Hepatocyte (in vitro differentiated cells): ENCODE results near the gene CEBPE. TPM values are rescaled to one million over a fixed set of nuclear protein-coding genes. Genes with fewer than 3 reads are reported as not detected.

Source experiments
- DNase-seq: peaks from one replicate; pipeline ENCODE4 v3.0.0-alpha.2; 2016; ENCODE audit warnings: low spot score
- H2AFZ ChIP-seq: fragments of 200-600 bp; sonication (generic); 2 replicates; pipeline ENCODE4 v1.6.0; 2016; ENCODE audit warnings: antibody characterized with exemption, mild to moderate bottlenecking
- H3K27ac ChIP-seq: fragments of 200-600 bp; sonication (generic); 2 replicates; pipeline ENCODE4 v1.5.1; 2016; ENCODE audit warnings: mild to moderate bottlenecking
- H3K27me3 ChIP-seq: fragments of 200-600 bp; sonication (generic); 2 replicates; pipeline ENCODE4 v1.6.1; 2016
- H3K36me3 ChIP-seq: fragments of 200-600 bp; sonication (generic); replicated peaks from 2 replicates; pipeline ENCODE4 v1.5.1; 2016; ENCODE audit warnings: low read depth; ENCODE audit not compliant: insufficient read depth
- H3K4me1 ChIP-seq: fragments of 200-600 bp; sonication (generic); 2 replicates; pipeline ENCODE4 v1.5.1; 2016; ENCODE audit warnings: mild to moderate bottlenecking, moderate library complexity; ENCODE audit not compliant: insufficient read depth
- H3K4me2 ChIP-seq: fragments of 200-600 bp; sonication (generic); 2 replicates; pipeline ENCODE4 v1.6.0; 2016
- H3K4me3 ChIP-seq: fragments of 200-600 bp; sonication (generic); 2 replicates; pipeline ENCODE4 v1.5.1; 2016; ENCODE audit warnings: mild to moderate bottlenecking
- H3K79me2 ChIP-seq: fragments of 200-600 bp; sonication (generic); 2 replicates; pipeline ENCODE4 v1.6.0; 2017; ENCODE audit warnings: mild to moderate bottlenecking
- H3K9me2 ChIP-seq: fragments of 200-600 bp; sonication (generic); replicated peaks from 2 replicates; pipeline ENCODE4 v1.6.0; 2017; ENCODE audit warnings: mild to moderate bottlenecking; ENCODE audit not compliant: insufficient read depth
- H3K9me3 ChIP-seq: fragments of 200-600 bp; sonication (generic); 2 replicates; pipeline ENCODE4 v1.5.1; 2016; ENCODE audit warnings: low read depth, mild to moderate bottlenecking
- H4K20me1 ChIP-seq: fragments of 200-600 bp; sonication (generic); 2 replicates; pipeline ENCODE4 v1.6.0; 2016; ENCODE audit warnings: mild to moderate bottlenecking; ENCODE audit not compliant: insufficient read depth, poor library complexity, severe bottlenecking
- EZH2 ChIP-seq: fragments of 200-600 bp; sonication (generic); IDR thresholded peaks from 2 replicates; pipeline ENCODE4 v1.6.1; 2016; ENCODE audit warnings: antibody characterized with exemption, mild to moderate bottlenecking, borderline replicate concordance
- EZH2phosphoT487 ChIP-seq: fragments of 200-600 bp; sonication (generic); IDR thresholded peaks from one replicate; pipeline ENCODE4 v1.6.1; 2018; ENCODE audit warnings: antibody characterized with exemption, mild to moderate bottlenecking, low read depth, moderate library complexity; ENCODE audit not compliant: unreplicated experiment, severe bottlenecking
- WGBS: methylation state at CpG from one replicate; pipeline ENCODE4 v1.1.6; 2016; ENCODE audit warnings: low lambda C conversion rate; ENCODE audit errors: missing lambda C conversion rate; 5-methylcytosine and 5-hydroxymethylcytosine counted together
- polyA plus RNA-seq: library from polyadenylated mRNA; unstranded; fragments of >200 nt; fragmentation: Nextera tagmentation; extraction: Ambion mirVana; gene quantifications from 2 replicates; pipeline ENCODE4 v1.2.1, GENCODE V29; 2016
- total RNA-seq: library from RNA; depleted of rRNA; stranded (reverse); fragments of >200 nt; gene quantifications from 2 replicates; pipeline ENCODE4 v1.2.3, GENCODE V29; 2014
- TF ChIP-seq, protein P1 (sequence below): fragments of 200-600 bp; sonication (generic); IDR thresholded peaks from 2 replicates; pipeline ENCODE4 v1.5.1; 2016; ENCODE audit warnings: antibody characterized with exemption, mild to moderate bottlenecking; ENCODE audit not compliant: poor library complexity

Gene CEBPE
- total and polyA plus RNA-seq, 2 experiments from 2014 or later: not detected

- WGBS: 56% methylated on average over 2 of the region's 2 CpGs
These were observed 27.4 kb upstream of the CEBPE start for GRCh38 chr14:23146351-23146910.

GRCh38 chr14:23145794-23146350, 26.8 kb upstream of the CEBPE start:
- H3K36me3 ChIP-seq: no peaks in the 10 kb centered on the region
- no peaks in the 10 kb centered on the region for H3K79me2 ChIP-seq
- TF ChIP-seq, protein P1, sequence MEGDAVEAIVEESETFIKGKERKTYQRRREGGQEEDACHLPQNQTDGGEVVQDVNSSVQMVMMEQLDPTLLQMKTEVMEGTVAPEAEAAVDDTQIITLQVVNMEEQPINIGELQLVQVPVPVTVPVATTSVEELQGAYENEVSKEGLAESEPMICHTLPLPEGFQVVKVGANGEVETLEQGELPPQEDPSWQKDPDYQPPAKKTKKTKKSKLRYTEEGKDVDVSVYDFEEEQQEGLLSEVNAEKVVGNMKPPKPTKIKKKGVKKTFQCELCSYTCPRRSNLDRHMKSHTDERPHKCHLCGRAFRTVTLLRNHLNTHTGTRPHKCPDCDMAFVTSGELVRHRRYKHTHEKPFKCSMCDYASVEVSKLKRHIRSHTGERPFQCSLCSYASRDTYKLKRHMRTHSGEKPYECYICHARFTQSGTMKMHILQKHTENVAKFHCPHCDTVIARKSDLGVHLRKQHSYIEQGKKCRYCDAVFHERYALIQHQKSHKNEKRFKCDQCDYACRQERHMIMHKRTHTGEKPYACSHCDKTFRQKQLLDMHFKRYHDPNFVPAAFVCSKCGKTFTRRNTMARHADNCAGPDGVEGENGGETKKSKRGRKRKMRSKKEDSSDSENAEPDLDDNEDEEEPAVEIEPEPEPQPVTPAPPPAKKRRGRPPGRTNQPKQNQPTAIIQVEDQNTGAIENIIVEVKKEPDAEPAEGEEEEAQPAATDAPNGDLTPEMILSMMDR: no peak
- no peak for TF ChIP-seq EZH2phosphoT487
- TF ChIP-seq EZH2: no peak
- no peaks in the 10 kb centered on the region for H3K9me3 ChIP-seq
- no peaks in the 10 kb centered on the region for H3K27me3 ChIP-seq
- no peak overlapping the region for H3K4me3 ChIP-seq
- H4K20me1 ChIP-seq: no peaks in the 10 kb centered on the region
- H2AFZ ChIP-seq: no peak overlapping the region
- H3K27ac ChIP-seq: peak overlapping the region; percentile 75
- H3K4me2 ChIP-seq: no peak overlapping the region
- WGBS: 54% methylated on average over 4 of the region's 4 CpGs
- H3K4me1 ChIP-seq: peaks cover 7% of the 10 kb centered on the region
- H3K9me2 ChIP-seq: no peaks in the 10 kb centered on the region
- DNase-seq: peak; percentile 56

More at GRCh38 chr14:23146351-23146910, 27.4 kb upstream of the CEBPE start:
- H3K4me3 ChIP-seq: no peak overlapping the region
- no peak for TF ChIP-seq EZH2
- TF ChIP-seq EZH2phosphoT487: no peak
- TF ChIP-seq, protein P1: no peak
- H3K4me2 ChIP-seq: no peak overlapping the region
- H3K27me3 ChIP-seq: no peaks in the 10 kb centered on the region
- peak overlapping the region; percentile 75 for H3K27ac ChIP-seq
- no peak overlapping the region for H2AFZ ChIP-seq
- no peaks in the 10 kb centered on the region for H3K79me2 ChIP-seq
- no peaks in the 10 kb centered on the region for H3K9me3 ChIP-seq
- DNase-seq: no peak
- no peaks in the 10 kb centered on the region for H3K36me3 ChIP-seq
- peaks cover 7% of the 10 kb centered on the region for H3K4me1 ChIP-seq
- no peaks in the 10 kb centered on the region for H3K9me2 ChIP-seq
- H4K20me1 ChIP-seq: no peaks in the 10 kb centered on the region

- Histone ChIP-seq H3K27me3 (no peaks in the 10 kb centered on the region), H3K9me2 (no peaks in the 10 kb centered on the region), H4K20me1 (no peaks in the 10 kb centered on the region), H3K9me3 (no peaks in the 10 kb centered on the region), H3K4me3 (no peak overlapping the region), H3K4me1 (peaks cover 7% of the 10 kb centered on the region), H3K4me2 (no peak overlapping the region), H3K27ac (peak overlapping the region; percentile 39), H2AFZ (no peak overlapping the region), H3K79me2 (no peaks in the 10 kb centered on the region), H3K36me3 (no peaks in the 10 kb centered on the region)
- TF ChIP-seq EZH2phosphoT487 (no peak), EZH2 (no peak)
- TF ChIP-seq, protein P1: no peak
- DNase-seq: no peak
- 90% methylated on average over 1 of the region's 1 CpG for WGBS
These were observed 24.9 kb upstream of the CEBPE start for GRCh38 chr14:23143911-23144310.
